ENCODE results near the gene POLR1E. TPM values are rescaled to one million over a fixed set of nuclear protein-coding genes. Genes with fewer than 3 reads are reported as not detected.

Gene POLR1E
- total and polyA plus RNA-seq, 2 of the 8 experiments (the other 6 are each of a cell fraction or from before 2014, with no cell fraction given) = 16.0 to 40.0 TPM

DNA sequence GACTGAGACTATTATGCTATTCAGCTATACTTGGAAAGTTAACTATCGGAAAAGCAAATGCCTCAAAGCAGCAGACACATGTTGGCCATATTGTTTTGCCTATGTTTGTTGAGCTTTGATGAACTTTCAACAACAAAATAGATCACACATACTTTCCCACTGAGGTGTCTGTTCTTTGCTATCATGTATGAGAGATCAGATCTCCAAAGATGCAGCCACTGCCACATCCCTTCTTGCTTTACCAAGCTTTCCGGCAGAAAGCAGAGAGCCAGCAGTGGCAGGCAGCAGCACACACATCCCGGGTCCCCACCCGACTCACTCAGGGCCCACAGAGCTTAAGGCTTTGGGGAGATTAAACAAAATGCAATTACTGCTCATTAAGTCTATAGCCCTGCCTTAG is 39.3 kb upstream of the POLR1E start:
- no peak overlapping the region for H3K4me3 ChIP-seq (ENCODE audit: extremely low read depth in 1 of 4, insufficient read depth in 2 of 4, low read depth in 3 of 4, low read length in 4 of 4)
- no peaks in the 10 kb centered on the region for H3K23me2 ChIP-seq (ENCODE audit: low read depth, low read length)
- H4K5ac ChIP-seq (ENCODE audit: insufficient read length, low read depth, low read length) = no peak overlapping the region
- H3K56ac ChIP-seq (replicated peaks; ENCODE audit: insufficient read length, low read depth, low read length) = no peak overlapping the region
- H3K79me2 ChIP-seq (ENCODE audit: control insufficient read depth in 1 of 2, insufficient read depth in 2 of 2, low read length in 2 of 2) = peaks cover 0 to 68% of the 10 kb centered on the region in 2 experiments; a peak in 3 of 4 replicates
- no peak overlapping the region for H2BK120ac ChIP-seq (replicated peaks; ENCODE audit: low read depth, low read length)
- no peak overlapping the region for H3K14ac ChIP-seq (ENCODE audit: insufficient read length)
- no peaks in the 10 kb centered on the region for H3K27me3 ChIP-seq (replicated peaks in 1 of 4; ENCODE audit: control insufficient read depth in 3 of 4, extremely low read depth in 1 of 4, insufficient read depth in 3 of 4, low read length in 3 of 4)
- no peak overlapping the region for H2BK12ac ChIP-seq (ENCODE audit: low read depth, low read length)
- H2AK5ac ChIP-seq (ENCODE audit: low read depth, low read length) = no peak overlapping the region
- TF ChIP-seq, protein P1, sequence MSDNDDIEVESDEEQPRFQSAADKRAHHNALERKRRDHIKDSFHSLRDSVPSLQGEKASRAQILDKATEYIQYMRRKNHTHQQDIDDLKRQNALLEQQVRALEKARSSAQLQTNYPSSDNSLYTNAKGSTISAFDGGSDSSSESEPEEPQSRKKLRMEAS (IDR thresholded peaks at IDR 0.05) = no peak
- TF ChIP-seq SIX5 (IDR thresholded peaks at IDR 0.05; ENCODE audit: low read depth, low read length) (no peak), JUND (IDR thresholded peaks at IDR 0.05; ENCODE audit: low read length) (no peak), RBBP5 (IDR thresholded peaks at IDR 0.05; ENCODE audit: borderline replicate concordance, low read depth, low read length) (no peak), CHD1 (IDR thresholded peaks at IDR 0.05; ENCODE audit: low read depth, low read length) (no peak), CEBPB (IDR thresholded peaks at IDR 0.05; ENCODE audit: low read depth, low read length) (no peak)
- H3K79me1 ChIP-seq (ENCODE audit: low read depth, low read length) = peaks cover 4% of the 10 kb centered on the region
- POLR2A ChIA-PET (ENCODE audit: partially characterized antibody) = interaction anchor here (1.4 to 3.1 kb wide), 2 partner anchors 10 to 20 kb away, joined by 5 to 14 read pairs; no protein-coding TSS in a partner anchor
- DNase-seq (ENCODE audit: low read depth in 1 of 2, low spot score in 2 of 2) = no peak
- H2AFZ ChIP-seq (ENCODE audit: low read length) = no peak overlapping the region
- no peaks in the 10 kb centered on the region; a peak in 1 of 7 replicates for H3K4me1 ChIP-seq (replicated peaks in 1 of 4; ENCODE audit: control insufficient read depth in 3 of 4, insufficient read depth in 4 of 4, low read length in 3 of 4)
- H3K36me3 ChIP-seq (ENCODE audit: control insufficient read depth in 2 of 4, insufficient read depth in 4 of 4, low read length in 3 of 4) = peaks cover 7 to 13% (median 12%) of the 10 kb centered on the region in 4 experiments
- no peak for FAIRE-seq
- no peak overlapping the region for H3K9ac ChIP-seq (replicated peaks in 1 of 4; ENCODE audit: extremely low read depth in 1 of 4, low read depth in 3 of 4, low read length in 3 of 4)
- H2BK5ac ChIP-seq (ENCODE audit: low read depth, low read length) = no peak overlapping the region
- H3K9me3 ChIP-seq (ENCODE audit: insufficient read depth in 2 of 2, low read depth in 1 of 2, low read length in 1 of 2) = no peaks in the 10 kb centered on the region
- no peak overlapping the region for H4K8ac ChIP-seq (ENCODE audit: extremely low read depth, insufficient read depth, low read length)
- H2BK20ac ChIP-seq (ENCODE audit: low read length) = no peak overlapping the region
- CTCF ChIA-PET (ENCODE audit: partially characterized antibody) = interaction anchor here (1.4 to 1.7 kb wide), 3 partner anchors 22 to 39 kb away, joined by 3 to 4 read pairs (median 3); no protein-coding TSS in a partner anchor
- H3K27ac ChIP-seq (ENCODE audit: low read depth, low read length) = no peak overlapping the region
- peaks cover 4 to 8% of the 10 kb centered on the region in 2 experiments for H4K20me1 ChIP-seq (replicated peaks in 1 of 2; ENCODE audit: control insufficient read depth in 1 of 2, insufficient read depth in 2 of 2, low read length in 2 of 2)
- no peak overlapping the region for H3K4ac ChIP-seq (replicated peaks; ENCODE audit: insufficient read length, low read depth, low read length)
- no peak overlapping the region for H3K4me2 ChIP-seq (ENCODE audit: insufficient read depth in 1 of 2, low read depth in 2 of 2, low read length in 2 of 2)
- H4K91ac ChIP-seq (replicated peaks; ENCODE audit: insufficient read length, low read length) = no peak overlapping the region
- H3K23ac ChIP-seq (ENCODE audit: insufficient read length) = no peak overlapping the region
- WGBS, 2 experiments (ENCODE audit: extremely low coverage in 1 of 2, insufficient coverage in 1 of 2, insufficient read length in 1 of 2, insufficient replicate concordance in 2 of 2, low coverage in 1 of 2, low lambda C conversion rate in 2 of 2, missing lambda C conversion rate in 1 of 2) = 91% methylated on average over 4 of the region's 4 CpGs; no CpG with 5 or more reads in 1 of the 2 experiments
- H2BK15ac ChIP-seq (ENCODE audit: low read length) = no peak overlapping the region
- no peak overlapping the region for H3K18ac ChIP-seq (ENCODE audit: extremely low read depth, low read length)

Measured in H1 (cell line).